ENCODE results near the gene ZBTB8A.

GRCh38 chr1:32525661-32526444 lies 13.4 kb upstream of the ZBTB8A start:
- TF ChIP-seq CTCF (IDR thresholded peaks at IDR 0.05) (no peak), POLR2AphosphoS5 (IDR thresholded peaks at IDR 0.05) (no peak), POLR2A (IDR thresholded peaks at IDR 0.05) (no peak)

Data from transverse colon (tissue), 4 donors.